Fibroblast of skin of left quadriceps (primary cell): ENCODE results near the gene GPC1.
"Not testable (repeated sequence)": the region's sequence is repeated elsewhere in the genome, so short reads cannot be mapped to it uniquely, and the experiment has no call there.

ENCODE experiments used
- DNase-seq, 2 experiments: peaks; one replicate each; pipeline ENCODE4 v3.0.0-alpha.2; 2013; ENCODE audit warnings: low read depth in 2 of 2

Gene GPC1

DNA sequence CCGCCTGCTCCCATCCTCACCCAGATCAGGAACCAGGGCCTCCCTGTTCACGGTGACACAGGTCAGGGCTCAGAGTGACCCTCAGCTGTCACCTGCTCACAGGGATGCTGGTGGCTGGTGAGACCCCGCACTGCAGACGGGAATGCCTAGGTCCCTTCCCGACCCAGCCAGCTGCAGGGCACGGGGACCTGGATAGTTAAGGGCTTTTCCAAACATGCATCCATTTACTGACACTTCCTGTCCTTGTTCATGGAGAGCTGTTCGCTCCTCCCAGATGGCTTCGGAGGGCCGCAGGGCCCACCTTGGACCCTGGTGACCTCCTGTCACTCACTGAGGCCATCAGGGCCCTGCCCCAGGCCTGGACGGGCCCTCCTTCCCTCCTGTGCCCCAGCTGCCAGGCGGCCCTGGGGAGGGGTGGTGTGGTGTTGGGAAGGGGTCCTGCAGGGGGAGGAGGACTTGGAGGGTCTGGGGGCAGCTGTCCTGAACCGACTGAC is 31.7 kb downstream of the GPC1 start:
- DNase-seq = no peak

DNA sequence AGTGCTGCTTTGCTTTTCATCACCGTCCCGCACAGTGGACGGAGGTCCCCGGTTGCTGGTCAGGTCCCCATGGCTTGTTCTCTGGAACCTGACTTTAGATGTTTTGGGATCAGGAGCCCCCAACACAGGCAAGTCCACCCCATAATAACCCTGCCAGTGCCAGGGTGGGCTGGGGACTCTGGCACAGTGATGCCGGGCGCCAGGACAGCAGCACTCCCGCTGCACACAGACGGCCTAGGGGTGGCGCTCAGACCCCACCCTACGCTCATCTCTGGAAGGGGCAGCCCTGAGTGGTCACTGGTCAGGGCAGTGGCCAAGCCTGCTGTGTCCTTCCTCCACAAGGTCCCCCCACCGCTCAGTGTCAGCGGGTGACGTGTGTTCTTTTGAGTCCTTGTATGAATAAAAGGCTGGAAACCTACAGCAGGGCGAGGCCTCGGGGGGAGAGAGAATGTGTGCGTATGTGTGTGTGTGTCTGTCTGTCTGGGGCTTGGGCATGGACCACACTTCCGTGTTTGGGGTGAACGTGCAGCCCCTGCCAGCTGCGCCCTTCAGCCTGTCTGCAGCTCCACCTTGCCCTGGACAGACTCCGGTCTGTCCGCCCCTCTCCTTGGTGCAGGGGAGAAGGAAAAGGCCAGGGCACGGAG is 32.3 kb downstream of the GPC1 start:
- no peak for DNase-seq

DNA sequence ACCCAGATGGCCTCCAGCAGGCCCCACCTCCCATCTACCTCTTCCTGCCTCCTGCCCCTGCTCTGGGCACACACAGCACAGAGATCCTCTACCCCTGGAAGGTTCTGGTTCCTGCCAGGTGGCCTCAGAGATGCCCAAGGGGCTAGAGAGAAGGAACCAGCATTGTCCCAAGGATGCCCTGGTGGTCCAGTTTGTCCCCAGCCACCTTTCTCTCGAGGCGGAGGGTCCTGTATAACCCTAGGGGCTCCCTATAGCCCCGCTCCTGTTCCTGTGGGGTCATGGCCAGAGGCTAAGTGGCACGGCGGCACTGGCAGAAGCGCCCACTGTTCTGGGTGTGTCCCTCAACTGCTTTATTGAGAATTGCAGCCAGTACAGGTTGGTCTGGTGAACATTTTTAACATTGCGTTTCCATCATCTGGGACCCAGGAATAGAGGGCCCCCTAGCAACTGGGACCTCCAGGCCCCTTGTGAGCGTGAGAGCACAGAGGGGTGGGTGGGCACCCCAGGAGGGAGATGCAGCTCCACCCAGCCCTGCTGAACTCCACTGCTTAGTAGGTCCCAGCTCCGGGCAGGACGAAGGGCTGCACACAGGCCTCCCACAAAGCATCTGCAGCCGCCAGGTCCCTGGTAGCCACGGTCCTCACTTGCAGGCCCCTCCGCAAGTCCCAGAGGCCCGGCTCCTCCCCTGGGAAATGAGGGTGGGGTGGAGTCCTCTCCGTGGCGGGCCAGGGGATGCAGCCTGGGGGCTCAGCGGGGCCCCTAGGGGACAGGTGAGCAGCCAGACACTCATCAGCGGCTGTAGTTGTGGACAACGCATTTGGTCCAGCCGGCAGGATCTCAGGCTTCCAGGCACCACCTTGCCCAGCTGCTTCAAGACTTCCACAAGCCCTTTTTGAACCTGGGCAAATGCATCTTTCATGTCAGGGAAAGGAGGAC is 33.1 kb downstream of the GPC1 start:
- no peak for DNase-seq

DNA sequence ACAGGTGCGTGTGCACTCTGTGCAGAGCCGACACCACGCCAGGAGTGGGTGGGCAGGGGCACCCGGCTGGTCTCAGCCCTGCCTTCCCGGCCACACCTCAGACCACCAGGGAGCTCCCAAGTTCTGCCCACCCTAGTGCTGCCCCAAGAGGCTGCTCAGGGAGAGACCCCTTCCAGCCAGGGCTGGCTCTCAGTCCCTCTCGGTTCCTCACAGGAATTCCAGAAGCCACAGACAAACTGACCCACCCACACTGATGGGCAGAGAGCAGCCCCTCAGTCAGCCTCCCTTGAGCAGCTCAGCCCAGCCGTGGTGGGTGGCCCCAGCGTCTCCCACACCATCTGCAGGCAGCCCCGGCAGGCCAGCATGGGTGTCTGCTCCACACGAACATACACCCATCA is 33.8 kb downstream of the GPC1 start:
- no peak for DNase-seq

DNA sequence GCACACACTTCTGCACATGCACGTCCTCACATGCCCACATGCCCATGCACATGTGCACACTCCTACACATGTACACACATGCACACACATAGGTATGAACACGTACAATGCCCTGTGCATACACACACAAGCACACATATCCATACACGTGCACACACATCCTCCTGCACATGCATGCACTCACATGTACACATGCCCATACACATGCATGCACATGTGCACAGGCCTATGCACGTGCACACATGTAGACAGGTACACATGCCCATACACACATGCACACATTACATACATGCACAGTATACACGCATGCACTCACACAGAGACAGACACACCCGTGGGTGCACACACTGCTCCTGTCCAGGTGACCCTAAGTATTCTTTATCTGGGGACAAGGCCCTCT is 34.3 kb downstream of the GPC1 start:
- DNase-seq = no peak

DNA sequence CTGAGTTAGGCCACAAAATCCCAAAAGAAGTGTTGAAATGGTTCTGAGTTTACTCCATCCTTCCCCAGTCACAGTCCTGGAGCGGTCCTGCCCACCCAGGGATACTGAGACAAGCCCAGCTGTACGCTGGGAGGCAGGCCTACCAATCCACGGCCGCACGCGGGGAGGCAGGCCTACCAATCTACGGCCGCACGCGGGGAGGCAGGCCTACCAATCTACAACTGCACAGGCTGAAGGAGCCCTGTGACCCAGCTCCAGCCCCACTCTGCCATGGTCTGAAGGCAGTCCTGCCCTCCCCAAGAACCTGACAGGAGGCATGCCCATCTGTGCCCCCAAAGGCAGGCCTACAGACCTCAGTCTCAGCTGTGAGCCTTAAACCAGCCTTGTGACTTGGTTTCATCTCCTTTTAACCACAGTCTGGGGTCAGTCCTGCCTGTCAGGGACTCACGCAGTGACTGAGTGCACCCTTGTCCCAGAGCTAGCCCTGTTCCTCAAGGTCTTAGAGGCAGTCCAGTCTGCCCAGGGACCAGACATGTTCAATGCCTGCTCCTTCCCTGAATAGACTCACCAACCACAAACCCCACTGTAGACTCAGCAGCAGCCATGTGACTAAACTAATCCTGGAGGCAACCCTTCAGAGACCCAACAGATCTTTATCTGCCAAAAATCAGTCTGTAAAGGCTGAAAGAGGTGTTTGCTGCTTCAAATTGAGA is 36.8 kb downstream of the GPC1 start:
- DNase-seq = no peak

DNA sequence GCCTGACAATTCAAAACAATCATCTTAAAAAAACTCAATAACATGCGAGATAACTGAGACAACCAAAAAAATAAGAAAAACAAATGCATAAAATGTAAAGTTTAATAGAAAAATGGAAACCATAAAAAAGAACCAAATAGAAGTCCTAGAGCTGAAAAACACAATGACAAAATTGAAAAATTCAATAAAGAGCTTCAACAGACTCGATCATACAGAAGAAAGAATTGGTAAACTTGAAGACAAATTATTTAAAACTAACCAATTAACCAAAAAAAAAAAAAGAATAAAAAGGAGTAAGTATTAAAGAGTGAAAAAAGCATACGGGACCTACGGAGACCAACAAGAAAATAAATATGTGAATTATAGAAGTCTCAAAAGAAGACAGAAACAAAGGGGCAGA is 37.7 kb downstream of the GPC1 start:
- DNase-seq = no peak

DNA sequence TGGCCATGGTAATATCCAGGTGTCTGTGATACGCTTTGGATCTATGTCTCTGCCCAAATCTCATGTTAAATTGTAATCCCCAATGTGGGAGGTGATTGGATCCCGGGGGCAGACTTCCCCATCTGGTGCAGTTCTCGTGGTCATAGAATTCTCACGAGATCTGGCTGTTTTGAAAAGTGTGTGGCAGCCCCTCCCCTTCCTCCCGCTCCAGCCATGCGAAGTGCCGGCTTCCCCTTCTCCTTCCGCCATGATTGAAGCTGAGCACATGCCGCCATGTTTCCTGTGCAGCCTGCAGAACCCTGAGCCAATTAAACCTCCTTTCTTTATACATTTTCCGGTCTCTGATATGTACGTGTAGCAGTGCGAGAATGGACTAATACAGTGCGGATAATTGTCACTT is 42.5 kb downstream of the GPC1 start:
- no peak for DNase-seq

DNA sequence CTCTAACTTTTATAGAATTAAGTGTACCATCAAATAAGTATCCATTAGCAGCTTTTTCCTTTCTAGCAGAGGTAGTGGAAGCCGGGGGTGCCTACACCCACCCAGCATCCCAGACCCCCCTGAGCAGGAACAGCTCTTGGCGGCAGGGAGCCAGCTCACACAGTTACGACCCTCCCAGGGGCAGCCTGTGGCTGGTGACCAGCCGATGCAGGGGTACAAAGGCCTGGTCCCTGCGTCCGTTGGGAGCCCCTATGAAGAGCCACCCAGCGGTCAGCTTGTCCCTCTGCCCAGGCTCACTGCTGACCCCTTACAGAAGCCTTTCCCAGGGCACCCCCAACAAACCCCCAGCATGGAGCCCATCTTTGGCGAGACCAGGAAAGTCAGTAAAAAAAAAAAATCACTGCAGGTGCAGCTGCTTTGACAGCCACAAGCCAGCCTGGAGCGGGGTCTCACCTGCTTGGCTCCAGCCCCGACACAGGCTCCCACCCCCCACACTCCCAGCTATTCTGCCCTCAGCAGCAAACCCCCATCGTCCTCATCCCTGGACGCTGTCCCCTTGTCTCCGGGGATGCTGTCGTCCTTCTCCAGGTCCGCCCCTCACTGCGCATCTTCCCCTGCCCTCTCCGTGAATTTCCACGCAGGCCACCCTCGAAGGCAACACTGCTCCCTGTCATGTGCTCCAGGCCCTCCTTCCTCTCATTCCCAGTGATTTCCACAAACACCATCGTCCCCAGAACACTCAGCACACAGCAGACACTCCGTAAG is 43.1 kb downstream of the GPC1 start:
- no peak for DNase-seq

DNA sequence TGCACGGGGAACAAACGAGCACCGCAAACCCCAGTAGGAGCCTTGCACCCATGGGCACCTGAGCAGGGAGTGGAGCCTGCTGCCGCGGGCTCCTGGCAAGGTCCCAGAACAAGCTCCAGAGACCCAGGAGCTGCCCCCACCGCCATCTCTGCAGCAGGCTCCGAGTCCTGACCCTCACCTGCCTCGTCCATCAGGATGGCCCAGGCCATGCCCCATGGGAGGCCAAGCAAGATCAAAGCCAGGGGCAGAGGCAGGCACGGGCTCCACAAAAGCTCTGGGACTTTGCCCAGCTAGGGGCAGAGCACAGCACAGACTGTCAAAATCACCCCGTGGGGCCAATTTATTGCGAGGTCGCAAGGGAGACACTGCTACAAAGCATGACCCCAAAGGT is 43.6 kb downstream of the GPC1 start:
- DNase-seq = no peak

DNA sequence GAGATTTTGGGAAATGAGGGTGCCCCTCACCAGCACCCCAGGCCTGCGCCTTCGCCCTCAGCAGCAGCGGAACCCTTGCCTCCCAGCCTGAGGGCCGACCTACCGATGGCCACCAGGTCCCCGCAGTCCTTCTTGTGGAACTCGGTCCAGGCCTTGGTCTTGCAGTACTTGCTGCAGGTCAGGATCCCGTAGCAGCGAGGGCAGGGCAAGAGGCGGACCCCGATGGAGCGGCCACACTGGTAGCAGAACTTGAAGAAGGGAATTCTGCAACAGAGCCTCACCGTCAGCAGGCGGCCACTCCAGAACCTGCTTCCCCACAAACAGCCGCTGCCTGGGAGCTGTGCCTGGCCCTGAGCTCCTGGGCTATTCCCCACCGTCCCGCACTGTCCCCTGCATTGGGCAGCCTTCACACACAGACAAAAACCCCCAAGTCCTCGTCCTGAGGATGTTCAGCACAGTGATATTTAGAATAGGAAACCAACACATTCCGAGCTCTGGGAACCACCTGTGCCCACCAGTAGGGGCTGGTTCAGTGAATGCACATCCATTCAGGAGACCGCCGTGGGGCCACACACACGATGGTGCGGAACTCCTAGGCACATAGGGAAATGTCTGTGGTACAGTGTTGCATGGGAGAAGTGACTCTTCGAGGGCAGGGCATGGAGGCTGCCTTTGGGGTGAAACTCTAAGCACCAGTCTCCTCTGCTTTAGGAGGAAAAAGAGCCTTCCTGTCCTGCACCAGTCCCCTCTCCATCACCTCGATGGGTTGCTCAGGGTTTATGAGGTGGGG is 45.6 kb downstream of the GPC1 start:
- DNase-seq = no peak

DNA sequence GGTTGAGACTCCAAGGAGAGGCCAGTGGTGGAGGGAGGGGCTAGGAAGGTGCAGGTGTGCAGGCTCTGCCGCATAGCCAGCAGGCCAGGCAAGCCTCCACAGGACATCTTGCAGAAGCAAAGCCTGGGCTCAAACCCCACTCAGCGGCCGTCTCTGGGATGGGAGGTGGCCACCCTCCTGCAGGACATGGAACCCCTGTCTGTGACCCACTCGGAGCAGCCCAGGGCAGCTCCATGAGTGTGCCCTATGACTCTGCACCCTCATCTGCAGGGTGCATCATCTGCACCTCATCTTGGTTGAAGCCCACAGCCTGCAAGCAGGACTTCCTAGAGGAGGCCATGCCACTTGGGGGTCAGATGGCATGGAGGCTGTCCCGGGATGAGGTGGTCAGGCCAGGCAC is 46.3 kb downstream of the GPC1 start:
- no peak for DNase-seq

DNA sequence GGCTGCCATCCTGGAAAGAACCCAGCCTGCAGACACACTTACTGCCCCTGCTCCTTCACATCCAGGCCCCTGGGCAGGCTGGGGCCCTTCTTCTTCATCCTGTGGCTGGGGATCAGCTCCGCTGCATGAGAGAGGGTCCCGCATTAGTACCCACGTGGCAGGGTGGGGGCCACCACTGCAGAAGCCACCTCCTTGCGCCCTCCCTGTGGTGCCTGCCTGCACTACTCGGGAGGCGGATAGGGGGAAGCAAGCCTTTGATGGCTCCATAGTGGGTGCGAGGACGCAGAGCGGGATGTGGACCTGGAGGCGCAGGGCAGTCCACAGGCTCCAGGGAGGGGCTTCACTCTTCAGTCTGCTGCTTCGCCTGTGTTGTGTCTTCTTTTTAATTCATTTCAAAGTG is 46.7 kb downstream of the GPC1 start:
- no peak for DNase-seq

DNA sequence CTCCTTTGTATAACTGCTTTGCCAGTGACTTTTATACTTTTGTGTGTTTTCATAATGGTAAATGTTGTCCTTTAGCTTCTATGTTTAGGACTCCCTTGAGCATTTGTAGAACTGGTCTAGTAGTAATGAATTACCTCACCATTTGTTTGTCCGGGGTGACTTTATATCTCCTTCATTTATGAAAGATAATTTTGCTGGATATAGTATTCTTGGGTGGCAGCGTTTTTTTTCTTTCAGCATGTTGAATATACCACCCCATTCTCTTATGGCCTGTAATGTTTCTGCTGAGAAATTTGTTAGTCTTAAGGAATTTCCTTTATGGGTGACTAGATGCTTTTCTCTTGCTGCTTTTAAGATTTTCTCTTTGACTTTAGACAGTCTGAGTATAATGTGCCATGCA is 56.0 kb downstream of the GPC1 start:
- DNase-seq = no peak

DNA sequence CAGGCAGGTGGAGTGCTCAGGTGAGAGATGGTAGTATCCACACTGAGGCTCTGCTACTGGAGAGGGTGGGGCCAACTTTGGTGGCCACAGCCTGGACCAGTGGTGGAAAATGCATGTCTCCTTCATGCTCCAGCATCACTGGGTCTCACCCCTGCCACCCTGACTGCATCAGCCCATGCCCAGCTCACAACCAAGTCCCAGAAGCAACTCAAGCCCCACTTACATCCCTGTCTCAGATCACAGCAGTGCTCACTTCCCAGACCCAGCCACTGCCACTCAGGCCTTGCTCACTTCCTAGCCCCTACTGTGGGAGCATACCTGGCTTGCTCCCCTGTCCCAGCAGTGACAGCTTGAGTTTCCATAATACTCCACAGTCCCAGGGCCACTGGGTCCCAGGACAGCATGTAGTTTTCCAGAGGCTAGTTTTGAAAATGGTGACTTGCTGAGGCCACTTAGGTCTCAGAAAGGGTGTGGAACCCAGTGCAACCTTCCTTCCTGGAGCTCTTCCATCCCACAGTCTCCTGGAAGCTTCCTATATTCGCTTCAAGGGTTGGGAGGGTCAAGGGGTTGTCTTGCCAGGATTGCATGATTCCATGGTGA is 58.8 kb downstream of the GPC1 start:
- no peak for DNase-seq

DNA sequence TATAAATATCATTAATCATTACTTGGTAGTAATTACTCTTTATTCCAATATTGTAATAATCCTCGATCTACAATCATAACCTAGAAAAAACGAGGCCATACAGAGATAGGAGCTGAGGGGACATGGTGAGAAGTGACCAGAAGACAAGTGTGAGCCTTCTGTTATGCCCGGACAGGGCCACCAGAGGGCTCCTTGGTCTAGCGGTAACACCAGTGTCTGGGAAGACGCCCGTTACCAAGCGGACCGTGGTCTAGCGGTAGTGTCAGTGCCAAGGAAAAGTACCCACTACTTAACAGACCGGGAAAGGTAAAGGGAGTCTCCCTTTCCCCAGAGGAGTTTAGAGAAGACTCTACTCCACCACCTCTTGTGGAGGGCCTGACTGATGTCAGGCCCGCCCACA is 59.5 kb downstream of the GPC1 start:
- DNase-seq = not testable (repeated sequence)

DNA sequence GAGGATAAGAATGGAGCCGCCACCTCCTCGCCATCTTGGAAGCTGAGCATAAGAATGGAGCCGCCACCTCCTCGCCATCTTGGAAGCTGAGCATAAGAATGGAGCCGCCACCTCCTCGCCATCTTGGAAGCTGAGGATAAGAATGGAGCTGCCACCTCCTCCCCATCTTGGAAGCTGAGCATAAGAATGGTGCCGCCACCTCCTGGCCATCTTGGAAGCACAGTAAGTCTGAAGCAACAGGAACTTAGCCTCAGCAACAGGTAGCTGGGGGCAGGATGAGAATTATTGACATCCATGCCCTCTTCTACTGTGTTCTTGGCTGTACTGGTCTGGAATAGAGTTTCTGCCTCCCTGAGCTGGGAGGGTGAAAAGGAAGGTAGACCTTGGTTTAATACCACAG is 61.6 kb downstream of the GPC1 start:
- not testable (repeated sequence) for DNase-seq

DNA sequence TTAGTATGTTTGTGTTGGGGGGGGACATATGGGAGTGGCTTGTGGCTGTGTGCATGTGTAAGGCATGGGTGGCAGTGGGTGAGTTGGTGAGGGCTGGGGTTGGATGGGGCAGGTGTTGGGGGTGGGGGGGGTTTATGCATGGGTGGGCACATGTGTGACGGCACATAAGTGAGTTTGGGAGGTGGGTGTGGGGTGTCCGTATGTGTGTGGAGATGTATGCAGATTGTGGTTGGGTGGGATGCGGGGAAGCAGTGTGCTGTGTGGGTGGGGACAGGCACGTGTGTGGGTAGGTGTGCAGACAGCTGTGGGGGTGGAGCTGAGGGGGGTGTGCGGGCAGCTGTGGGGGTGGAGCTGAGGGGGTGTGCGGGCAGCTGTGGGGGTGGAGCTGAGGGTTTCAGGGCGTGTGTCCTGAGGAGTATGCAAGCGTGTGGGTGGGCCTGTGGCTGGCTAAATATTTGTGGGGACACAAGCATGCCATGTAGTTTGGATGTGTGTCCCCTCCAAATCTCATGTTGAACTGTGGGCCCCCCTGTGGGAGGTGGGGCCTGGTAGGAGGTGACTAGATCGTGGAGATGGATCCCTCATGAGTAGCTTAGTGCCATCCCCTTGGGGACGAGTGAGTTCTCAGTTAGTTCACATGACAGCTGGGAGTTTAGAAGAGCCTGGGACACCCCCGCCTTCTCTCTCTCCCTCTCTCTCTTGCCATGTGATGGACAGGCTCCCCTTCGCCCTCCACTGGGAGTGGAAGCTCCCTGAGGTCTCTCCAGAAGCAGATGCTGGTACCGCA is 62.9 kb downstream of the GPC1 start:
- DNase-seq = no peak

DNA sequence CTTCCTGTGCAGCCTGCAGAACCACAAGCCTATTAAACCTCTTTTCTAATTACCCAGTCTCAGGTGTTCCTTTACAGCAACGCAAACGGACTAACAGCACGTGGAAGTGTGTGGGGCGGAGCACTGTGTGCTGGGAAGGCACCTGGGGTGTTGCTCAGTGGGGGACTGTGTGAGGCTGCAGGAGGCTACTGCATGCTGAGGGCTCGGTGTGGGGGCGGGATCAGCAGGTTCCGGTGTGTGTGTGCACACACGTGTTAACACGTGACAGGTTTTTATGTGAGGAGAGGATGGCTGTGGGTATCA is 63.4 kb downstream of the GPC1 start:
- DNase-seq = no peak
